ENCODE data around the gene FRG2.
"Not testable (repeated sequence)": the region's sequence is repeated elsewhere in the genome, so short reads cannot be mapped to it uniquely, and the experiment has no call there.

FRG2 gene

GRCh38 chr4:190027156-190027555 is at the start of gene FRG2:
TSS of gene FRG2 (minus strand) at chr4:190027256. CDS start at chr4:190027204, 52 bp downstream.
- DNase-seq (ENCODE audit: low spot score): not testable (repeated sequence)

GRCh38 chr4:190068351-190068750 is 41.3 kb upstream of the FRG2 start:
- DNase-seq (ENCODE audit: low spot score): not testable (repeated sequence)

GRCh38 chr4:190064805-190065204 is 37.7 kb upstream of the FRG2 start:
- not testable (repeated sequence) for DNase-seq (ENCODE audit: low spot score)

- not testable (repeated sequence) for DNase-seq (ENCODE audit: low spot score)
Measured at GRCh38 chr4:190064342-190064741, 37.3 kb upstream of the FRG2 start, which contains the start of gene DBET. TSS of gene DBET (plus strand) at chr4:190064502.

DNA sequence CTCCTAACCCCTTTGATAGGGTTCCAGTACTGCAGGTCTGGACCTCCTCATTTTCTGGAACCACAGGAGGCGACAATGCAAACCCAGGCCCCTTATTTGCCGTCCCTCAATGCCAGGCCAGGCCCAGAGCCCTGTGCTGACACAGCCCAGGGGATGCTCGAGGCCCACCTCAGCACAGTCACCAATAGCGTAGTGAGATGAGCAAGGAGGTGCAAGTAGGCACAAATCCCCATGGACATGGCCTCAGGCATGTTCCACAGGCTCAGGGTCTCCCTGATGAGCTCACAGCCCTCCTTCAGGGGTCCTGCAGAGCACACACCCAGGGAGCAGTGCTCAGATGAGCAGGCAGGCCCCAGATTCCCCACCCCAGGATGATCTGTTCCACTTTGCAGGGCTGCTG is 31.9 kb upstream of the FRG2 start:
- not testable (repeated sequence) for DNase-seq (ENCODE audit: low spot score)

DNA sequence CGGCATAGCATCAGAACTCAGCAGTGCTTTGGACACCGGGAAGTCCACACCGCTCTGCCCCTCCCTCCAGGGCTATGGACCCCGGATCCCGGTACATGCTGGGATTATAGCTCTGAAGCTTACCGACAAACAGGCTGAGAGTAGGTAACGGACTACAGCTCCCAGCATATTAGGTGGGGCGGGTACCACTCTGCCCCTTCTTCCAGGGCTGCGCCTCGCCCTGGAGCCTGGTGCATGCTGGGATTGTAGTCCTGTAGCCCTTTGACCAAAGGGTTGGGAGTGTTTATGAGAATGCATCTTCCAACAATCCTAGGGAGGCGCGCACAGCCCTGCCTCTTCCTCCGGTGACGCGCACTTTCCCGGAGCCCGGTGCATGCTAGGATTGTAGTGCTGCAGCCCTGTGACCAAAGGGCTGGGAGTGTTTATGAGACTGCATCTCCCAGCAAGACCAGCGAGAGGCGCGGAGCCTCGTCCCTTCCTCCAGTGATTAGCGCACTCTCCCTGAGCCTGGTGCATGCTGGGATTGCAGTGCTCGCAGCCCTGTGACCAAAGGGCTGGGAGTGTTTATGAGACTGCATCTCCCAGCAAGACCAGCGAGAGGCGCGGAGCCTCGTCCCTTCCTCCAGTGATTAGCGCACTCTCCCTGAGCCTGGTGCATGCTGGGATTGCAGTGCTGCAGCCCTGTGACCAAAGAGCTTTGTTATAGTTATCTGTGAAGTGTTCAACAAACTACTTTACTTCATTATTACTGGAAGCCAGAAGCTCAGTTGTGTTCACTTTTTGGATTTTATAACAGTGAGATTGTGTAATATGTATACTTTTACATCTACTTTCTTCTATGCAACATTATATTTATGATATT is 22.6 kb upstream of the FRG2 start:
- DNase-seq (ENCODE audit: low spot score): not testable (repeated sequence)

GRCh38 chr4:190047627-190048026 is 20.6 kb upstream of the FRG2 start:
- DNase-seq (ENCODE audit: low spot score): not testable (repeated sequence)

DNA sequence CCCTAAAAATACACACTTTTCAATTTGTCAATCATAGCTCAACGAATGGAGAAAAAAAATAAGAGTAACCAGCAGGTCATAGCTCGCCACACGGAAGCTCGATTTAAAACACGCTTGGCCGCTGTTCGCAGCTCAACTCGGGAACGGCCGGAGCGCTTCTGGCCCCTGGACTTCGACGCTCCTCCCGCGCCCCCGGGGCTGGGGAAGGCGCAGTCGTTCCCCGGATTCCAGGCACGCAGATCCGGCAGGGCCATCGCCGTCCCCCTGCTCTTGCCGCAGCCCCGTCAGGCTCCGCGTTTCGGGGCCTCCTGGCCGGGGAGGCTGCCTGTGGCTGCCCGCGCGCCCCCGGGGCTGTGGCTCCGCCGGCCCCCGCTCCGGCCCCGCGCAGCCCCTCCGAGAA is 13.8 kb upstream of the FRG2 start:
- not testable (repeated sequence) for DNase-seq (ENCODE audit: low spot score)

- DNase-seq (ENCODE audit: low spot score): not testable (repeated sequence)
Measured at GRCh38 chr4:190037704-190038388, 10.8 kb upstream of the FRG2 start.

DNA sequence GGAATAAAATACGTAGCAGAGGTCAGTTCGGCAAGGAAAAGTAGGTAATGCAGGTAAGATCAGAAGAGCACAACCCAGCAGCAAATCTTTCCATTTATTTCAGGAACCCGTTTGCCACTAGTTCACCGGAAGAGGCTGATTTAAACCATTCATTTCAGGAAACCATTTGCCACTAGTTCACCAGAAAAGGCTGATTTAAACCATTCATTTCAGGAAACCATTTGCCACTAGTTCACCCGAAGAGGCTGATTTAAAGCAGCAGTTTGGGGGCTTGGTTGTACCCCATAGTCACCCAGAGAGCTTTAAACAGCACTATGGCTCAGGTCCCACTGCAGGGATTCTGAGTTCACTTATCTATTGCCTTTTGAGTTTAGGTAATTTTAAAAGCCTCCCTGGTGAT is 4.2 kb upstream of the FRG2 start:
- DNase-seq (ENCODE audit: low spot score): not testable (repeated sequence)

GRCh38 chr4:190022614-190023281 is 4.3 kb downstream of the FRG2 start:
- DNase-seq (ENCODE audit: low spot score): not testable (repeated sequence)

- DNase-seq (ENCODE audit: low spot score): not testable (repeated sequence)
Measured at GRCh38 chr4:190021973-190022372, 5.1 kb downstream of the FRG2 start.

GRCh38 chr4:190020790-190021717 is 6.0 kb downstream of the FRG2 start:
- DNase-seq (ENCODE audit: low spot score): peak; percentile 37

GRCh38 chr4:190019859-190020463 is 7.1 kb downstream of the FRG2 start:
- not testable (repeated sequence) for DNase-seq (ENCODE audit: low spot score)

DNA sequence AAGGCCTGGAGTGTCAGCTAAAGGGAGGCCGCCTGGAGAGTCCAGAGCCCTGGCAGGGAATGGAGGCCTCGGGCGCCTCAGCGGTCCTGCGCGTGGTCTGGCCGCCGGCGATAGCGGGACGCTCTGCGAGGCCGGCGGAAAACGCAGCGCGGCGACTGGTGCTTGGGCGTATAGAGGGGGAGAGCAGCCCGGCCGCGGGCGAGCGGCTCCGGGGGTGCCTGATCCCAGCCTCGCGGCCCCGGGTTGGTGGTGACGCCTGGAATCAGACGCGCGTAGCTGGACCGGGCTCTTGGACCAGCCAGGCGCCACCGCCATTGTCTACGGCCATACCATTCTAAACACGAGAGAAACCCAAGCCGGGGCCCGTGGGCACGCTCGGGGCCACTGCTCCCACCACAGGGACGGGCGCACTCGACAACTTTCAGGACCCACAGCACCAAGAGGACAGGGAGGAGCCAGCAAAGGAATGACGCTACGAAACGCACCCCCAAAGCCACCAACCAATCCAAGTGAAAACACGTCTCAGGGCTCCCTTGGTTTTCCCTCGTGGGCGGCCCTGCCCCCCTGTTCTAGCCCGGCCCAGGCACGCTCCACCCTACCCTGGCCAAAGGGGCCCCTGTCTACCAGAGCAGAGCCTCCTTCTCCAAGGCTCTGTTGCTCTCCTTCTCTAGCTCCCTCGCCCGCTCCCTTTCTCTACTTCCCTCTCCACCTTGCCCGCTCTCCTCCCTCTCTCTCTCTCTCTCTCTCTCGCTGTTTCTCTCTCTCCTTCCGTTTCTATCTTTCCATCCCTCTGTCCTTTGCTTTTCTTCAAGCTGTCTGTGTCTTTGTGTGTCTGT is 7.8 kb downstream of the FRG2 start:
- DNase-seq (ENCODE audit: low spot score): no peak

DNA sequence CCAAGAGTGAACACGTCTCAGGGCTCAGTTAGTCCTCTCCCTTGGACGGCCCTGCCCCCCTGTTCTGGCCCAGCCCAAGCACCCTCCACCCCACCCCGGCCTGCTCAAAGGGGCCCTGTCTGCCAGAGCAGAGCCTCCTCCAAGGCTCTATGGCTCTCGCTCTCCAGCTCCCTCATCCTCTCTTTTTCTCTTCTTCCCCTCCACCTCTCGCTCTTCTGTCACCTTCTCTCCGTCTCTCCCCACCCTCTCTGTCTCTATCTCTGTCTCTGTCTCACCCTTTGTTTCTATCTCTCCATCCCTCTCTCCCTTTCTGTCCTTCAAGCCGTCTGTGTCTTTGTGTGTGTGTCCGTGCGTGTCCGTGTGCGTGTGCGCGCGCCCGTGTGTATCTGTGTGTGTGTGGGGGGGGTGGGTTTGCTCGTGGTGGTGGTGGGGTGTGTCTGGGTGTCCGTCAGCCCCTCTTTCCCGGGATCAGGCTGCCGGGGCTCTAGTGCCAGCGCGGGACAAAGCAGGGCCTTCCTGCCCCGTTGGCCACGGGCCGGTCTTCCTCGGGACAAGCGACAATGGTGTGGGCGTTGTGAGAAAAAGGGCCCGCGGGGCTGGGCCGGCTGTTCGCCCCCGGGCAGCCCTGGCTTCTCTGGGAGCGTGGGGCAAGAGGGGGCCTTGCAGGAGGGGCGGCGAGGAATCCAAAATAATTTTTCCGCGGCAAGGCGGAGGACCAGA is 8.7 kb downstream of the FRG2 start:
- no peak for DNase-seq (ENCODE audit: low spot score)

DNA sequence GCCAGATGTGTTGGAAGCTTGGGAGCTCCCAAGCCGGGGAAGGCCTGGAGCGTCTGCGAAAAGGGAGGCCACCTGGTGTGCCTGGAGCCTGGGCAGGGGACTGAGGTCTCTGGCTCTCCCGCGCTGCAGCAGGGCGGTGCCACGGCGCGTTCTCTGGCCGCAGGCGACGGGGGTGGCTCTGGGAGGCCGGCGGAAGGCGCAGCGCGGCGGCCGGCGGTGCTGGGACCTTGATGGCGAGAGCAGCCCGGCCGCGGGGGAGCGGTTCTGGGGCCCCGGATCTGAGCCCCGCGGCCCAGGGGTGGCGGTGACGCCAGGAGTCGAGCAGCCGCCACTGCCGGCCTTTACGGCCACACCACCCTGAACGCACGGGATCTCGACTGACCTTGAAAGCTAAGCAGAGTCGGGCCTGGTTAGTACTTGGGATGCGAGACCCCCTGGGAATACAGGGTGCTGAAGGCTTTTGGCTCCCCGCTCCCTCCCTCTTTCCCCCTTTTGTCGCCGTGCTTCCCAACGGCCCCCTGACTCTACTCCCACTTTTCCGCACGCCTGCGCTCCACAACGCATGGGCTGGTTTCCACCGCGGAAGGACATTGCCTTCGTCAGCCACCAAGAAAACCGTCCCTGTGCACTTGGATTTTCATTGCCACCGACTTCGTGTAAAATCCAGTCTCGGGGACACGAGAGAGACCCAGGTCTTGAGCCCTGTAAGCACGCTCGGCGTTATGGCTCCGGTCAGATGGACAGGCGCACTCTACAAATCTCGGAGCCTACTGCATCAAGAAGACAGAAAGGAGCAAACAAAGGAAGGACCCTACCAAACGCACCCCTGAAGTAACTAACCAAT is 9.5 kb downstream of the FRG2 start:
- no peak for DNase-seq (ENCODE audit: low spot score)
